ENCODE results near the gene L1CAM.

- TF ChIP-seq SIRT6 (IDR thresholded peaks at IDR 0.05; ENCODE audit: low read length) = no peak
- no peak for TF ChIP-seq FOSL1 (IDR thresholded peaks at IDR 0.05; ENCODE audit: insufficient read depth, low read depth, low read length)
- TF ChIP-seq, protein P1, sequence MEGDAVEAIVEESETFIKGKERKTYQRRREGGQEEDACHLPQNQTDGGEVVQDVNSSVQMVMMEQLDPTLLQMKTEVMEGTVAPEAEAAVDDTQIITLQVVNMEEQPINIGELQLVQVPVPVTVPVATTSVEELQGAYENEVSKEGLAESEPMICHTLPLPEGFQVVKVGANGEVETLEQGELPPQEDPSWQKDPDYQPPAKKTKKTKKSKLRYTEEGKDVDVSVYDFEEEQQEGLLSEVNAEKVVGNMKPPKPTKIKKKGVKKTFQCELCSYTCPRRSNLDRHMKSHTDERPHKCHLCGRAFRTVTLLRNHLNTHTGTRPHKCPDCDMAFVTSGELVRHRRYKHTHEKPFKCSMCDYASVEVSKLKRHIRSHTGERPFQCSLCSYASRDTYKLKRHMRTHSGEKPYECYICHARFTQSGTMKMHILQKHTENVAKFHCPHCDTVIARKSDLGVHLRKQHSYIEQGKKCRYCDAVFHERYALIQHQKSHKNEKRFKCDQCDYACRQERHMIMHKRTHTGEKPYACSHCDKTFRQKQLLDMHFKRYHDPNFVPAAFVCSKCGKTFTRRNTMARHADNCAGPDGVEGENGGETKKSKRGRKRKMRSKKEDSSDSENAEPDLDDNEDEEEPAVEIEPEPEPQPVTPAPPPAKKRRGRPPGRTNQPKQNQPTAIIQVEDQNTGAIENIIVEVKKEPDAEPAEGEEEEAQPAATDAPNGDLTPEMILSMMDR (IDR thresholded peaks at IDR 0.05; ENCODE audit: control extremely low read depth in 1 of 3, insufficient read depth in 1 of 3, low read depth in 1 of 3, low read length in 3 of 3) = no peak
- no peak for TF ChIP-seq MAFK (IDR thresholded peaks at IDR 0.05; ENCODE audit: low read depth, low read length)
- no peak for TF ChIP-seq POLR2A (IDR thresholded peaks at IDR 0.05; ENCODE audit: control extremely low read depth in 1 of 2, low read depth in 2 of 2, low read length in 2 of 2)
- no peak for TF ChIP-seq EP300 (IDR thresholded peaks at IDR 0.05; ENCODE audit: borderline replicate concordance in 1 of 2, low read depth in 2 of 2, low read length in 2 of 2)
- no peak for TF ChIP-seq ZNF274 (IDR thresholded peaks at IDR 0.05; ENCODE audit: borderline replicate concordance, extremely low read depth, low read length)
- no peak for TF ChIP-seq EZH2 (IDR thresholded peaks at IDR 0.05; ENCODE audit: low read depth, low read length, severe bottlenecking)
- TF ChIP-seq RNF2 (IDR thresholded peaks at IDR 0.05; ENCODE audit: borderline replicate concordance, low read depth, low read length, missing control alignments, poor library complexity, severe bottlenecking) = no peak
- no peak for TF ChIP-seq USF2 (IDR thresholded peaks at IDR 0.05; ENCODE audit: low read length)
- no peak for TF ChIP-seq RFX5 (IDR thresholded peaks at IDR 0.05; ENCODE audit: borderline replicate concordance, low read depth, low read length)
- no peak for TF ChIP-seq JUN (IDR thresholded peaks at IDR 0.05; ENCODE audit: low read depth, low read length)
- no peak for TF ChIP-seq TAF1 (IDR thresholded peaks at IDR 0.05; ENCODE audit: low read depth, low read length)
These were observed 43.6 kb upstream of the L1CAM start for GRCh38 chrX:153929576-153929975.
